GM10266 (cell line): ENCODE data around the gene IL15RA.
"Not testable (repeated sequence)": the region's sequence is repeated elsewhere in the genome, so short reads cannot be mapped to it uniquely, and the experiment has no call there.

ENCODE experiments used
- DNase-seq: peaks from one replicate; pipeline ENCODE4 v3.0.0; 2012; ENCODE audit errors: extremely low spot score
- TF ChIP-seq, protein P1 (sequence below): IDR thresholded peaks from 2 replicates; pipeline ENCODE4 v1.5.1; 2012; ENCODE audit warnings: mild to moderate bottlenecking, low read depth; ENCODE audit not compliant: control insufficient read depth, insufficient read depth; ENCODE audit errors: missing control alignments

The IL15RA gene

DNA sequence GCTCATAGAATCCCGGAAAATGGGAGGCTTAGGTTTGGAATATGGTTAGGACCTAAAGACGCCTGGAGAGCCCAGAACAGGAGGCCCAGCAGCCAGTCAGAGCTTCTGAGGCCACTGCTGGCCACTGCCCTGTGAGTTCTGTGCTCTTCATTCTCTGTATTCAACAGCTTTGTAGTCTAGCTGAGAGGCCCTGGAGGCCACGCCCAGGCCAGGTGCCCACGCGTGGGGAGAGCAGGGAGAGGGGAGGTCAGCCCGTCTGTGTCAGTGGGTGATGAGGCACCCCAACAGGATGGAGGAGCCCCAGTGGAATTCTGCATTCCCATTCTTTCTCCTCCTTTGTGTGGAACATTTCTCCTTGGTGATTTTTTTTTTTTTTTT is 29.1 kb downstream of the IL15RA start:
- TF ChIP-seq, protein P1, sequence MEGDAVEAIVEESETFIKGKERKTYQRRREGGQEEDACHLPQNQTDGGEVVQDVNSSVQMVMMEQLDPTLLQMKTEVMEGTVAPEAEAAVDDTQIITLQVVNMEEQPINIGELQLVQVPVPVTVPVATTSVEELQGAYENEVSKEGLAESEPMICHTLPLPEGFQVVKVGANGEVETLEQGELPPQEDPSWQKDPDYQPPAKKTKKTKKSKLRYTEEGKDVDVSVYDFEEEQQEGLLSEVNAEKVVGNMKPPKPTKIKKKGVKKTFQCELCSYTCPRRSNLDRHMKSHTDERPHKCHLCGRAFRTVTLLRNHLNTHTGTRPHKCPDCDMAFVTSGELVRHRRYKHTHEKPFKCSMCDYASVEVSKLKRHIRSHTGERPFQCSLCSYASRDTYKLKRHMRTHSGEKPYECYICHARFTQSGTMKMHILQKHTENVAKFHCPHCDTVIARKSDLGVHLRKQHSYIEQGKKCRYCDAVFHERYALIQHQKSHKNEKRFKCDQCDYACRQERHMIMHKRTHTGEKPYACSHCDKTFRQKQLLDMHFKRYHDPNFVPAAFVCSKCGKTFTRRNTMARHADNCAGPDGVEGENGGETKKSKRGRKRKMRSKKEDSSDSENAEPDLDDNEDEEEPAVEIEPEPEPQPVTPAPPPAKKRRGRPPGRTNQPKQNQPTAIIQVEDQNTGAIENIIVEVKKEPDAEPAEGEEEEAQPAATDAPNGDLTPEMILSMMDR, result no peak
- no peak for DNase-seq

- TF ChIP-seq, protein P1, result no peak
- no peak for DNase-seq
Observed at GRCh38 chr10:5947471-5948207, 29.7 kb downstream of the IL15RA start.

DNA sequence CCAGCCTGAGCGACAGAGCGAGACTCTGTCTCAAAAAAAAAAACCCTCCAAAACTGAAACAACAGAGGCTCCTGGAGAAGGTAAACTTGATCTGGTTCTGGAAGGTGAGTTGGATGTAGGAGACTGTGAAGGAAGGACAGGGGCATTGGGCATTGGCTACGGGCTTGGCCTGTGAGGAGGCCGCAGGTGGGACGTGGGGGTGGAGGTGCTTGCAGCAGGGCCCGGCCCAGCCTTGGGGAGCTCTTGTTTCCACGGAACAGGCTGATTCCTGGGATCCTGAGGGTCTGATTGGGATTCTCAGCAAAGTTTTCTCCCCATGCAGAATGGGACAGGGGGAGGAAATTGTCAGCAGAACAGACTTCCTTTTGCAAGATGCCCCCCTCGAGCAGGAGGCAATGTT is 30.6 kb downstream of the IL15RA start:
- DNase-seq, result no peak
- TF ChIP-seq, protein P1, result no peak

- DNase-seq, result not testable (repeated sequence)
Observed at GRCh38 chr10:5946419-5946775, 30.9 kb downstream of the IL15RA start.

DNA sequence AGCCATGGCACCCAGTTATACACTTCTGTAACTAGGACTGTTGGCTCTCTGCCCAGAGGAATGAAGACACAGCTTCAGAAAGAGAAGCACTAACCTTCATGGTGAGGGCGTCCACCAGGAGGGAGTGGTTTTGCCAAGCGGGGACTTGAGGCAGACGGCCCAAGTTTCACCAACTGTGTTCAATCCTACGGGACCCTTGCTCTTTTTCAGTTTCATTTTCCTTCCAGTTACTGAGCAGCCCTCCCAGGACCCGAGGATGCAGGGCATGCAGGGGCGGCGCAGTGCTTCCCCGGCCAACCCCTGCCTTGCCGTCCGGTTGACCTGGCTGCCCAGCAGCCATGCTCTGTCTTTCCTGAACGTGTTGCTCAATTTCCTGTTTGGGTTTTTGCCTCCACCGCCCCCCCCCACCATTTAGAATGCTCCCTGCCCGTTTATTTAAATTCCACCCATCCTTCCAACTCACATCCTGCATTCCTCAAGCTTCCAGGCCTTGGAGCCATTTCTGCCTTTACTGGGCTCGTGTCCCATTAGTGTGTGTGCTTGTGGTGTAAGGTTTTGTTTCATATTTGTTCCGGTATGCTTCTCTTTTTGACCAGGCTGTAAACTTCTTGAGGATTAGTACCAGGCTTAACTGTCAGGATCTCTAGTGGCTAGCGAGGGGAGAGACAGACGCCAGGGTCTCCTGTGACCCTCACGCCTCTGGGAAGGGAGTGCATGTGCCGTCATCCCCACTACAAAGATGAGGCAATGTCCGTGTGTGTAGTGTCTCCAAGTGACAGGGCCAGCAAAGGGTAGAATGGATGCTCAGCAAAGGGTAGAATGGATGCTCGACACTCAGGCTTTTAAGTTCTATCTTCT is 31.6 kb downstream of the IL15RA start:
- DNase-seq, result no peak
- TF ChIP-seq, protein P1, result no peak

DNA sequence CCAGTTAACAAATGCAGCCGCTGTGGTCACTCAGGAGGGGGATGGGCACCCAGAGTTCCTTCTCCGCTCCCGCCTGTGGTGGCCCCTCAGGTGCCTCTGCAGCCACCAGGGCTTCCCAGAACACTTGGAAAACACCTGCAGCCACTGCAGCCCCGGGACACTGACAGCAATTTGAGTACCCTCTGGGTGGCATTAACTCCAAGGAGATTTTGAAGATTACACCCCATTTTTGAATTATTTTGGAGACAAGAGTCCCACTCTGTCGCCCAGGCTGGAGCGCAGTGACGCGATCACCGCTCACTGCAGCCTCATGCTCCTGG is 32.2 kb downstream of the IL15RA start:
- DNase-seq, result no peak
- TF ChIP-seq, protein P1, result no peak

DNA sequence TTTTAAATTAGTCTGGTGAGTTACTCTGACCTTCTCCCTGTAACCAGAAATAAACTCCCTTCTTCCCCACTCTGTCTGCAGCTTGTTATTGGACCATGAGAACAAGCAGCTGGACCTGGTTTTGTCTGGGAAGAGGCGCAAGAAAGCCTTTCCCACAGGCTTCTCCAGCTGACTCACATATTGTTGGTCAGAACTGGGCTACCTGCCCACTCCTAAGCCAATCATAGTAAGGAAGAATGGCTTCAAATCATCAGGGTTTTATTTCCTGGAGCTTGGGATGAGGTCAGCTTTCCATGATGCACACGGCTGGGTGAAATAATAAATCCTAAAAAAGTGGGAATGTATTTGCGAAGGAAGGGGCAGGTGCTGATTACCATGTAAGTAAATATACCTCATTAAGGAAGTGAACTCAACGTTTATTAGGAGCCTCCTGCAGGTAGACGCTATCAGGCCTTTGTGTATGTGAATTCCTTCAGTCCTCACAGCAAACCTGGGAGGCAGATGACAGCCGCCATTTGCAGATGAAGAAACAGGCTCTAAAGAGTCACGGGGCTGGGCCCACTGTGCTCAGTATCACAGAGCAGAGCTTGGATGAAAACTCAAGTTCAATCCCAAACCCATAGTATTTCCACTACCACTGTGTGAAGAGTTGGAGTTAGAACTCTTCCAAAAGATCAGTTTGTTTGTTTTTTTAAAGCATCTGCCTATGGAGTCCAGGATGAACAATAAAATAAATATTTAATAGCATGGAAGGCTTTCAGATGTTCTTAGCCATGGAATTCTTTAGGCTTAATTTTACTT is 32.8 kb downstream of the IL15RA start:
- DNase-seq, result no peak
- TF ChIP-seq, protein P1, result no peak
